HL-60 (cell line): ENCODE measurements around the gene CLPX.

ENCODE experiments used
- CTCF ChIP-seq: IDR thresholded peaks from one replicate; pipeline ENCODE4 v1.5.1; 2011; ENCODE audit warnings: low read length, control low read depth, inconsistent platforms; ENCODE audit not compliant: insufficient read depth
- GABPA ChIP-seq: IDR thresholded peaks from 2 replicates; pipeline ENCODE4 v1.6.1; 2012; ENCODE audit warnings: low read depth
- POLR2AphosphoS5 ChIP-seq: IDR thresholded peaks from 2 replicates; pipeline ENCODE4 v1.6.1; 2012; ENCODE audit warnings: low read depth
- SPI1 ChIP-seq: IDR thresholded peaks from 2 replicates; pipeline ENCODE4 v1.6.1; 2012; ENCODE audit warnings: low read depth, mild to moderate bottlenecking, borderline replicate concordance
- TF ChIP-seq, protein P1 (sequence below): IDR thresholded peaks from 2 replicates; pipeline ENCODE4 v1.6.1; 2012; ENCODE audit warnings: low read depth; ENCODE audit not compliant: insufficient replicate concordance

GRCh38 chr15:65215496-65215895 is 30.4 kb upstream of the CLPX start:
- TF ChIP-seq CTCF (no peak), POLR2AphosphoS5 (no peak), SPI1 (no peak), GABPA (no peak)
- TF ChIP-seq, protein P1, sequence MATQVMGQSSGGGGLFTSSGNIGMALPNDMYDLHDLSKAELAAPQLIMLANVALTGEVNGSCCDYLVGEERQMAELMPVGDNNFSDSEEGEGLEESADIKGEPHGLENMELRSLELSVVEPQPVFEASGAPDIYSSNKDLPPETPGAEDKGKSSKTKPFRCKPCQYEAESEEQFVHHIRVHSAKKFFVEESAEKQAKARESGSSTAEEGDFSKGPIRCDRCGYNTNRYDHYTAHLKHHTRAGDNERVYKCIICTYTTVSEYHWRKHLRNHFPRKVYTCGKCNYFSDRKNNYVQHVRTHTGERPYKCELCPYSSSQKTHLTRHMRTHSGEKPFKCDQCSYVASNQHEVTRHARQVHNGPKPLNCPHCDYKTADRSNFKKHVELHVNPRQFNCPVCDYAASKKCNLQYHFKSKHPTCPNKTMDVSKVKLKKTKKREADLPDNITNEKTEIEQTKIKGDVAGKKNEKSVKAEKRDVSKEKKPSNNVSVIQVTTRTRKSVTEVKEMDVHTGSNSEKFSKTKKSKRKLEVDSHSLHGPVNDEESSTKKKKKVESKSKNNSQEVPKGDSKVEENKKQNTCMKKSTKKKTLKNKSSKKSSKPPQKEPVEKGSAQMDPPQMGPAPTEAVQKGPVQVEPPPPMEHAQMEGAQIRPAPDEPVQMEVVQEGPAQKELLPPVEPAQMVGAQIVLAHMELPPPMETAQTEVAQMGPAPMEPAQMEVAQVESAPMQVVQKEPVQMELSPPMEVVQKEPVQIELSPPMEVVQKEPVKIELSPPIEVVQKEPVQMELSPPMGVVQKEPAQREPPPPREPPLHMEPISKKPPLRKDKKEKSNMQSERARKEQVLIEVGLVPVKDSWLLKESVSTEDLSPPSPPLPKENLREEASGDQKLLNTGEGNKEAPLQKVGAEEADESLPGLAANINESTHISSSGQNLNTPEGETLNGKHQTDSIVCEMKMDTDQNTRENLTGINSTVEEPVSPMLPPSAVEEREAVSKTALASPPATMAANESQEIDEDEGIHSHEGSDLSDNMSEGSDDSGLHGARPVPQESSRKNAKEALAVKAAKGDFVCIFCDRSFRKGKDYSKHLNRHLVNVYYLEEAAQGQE: no peak
